Stimulated activated CD4-positive, alpha-beta T cell treated with anti-CD3 and anti-CD28 coated beads, Interleukin-15, amount 100 ng/mL, for 1 hour (primary cell): Measurements from ENCODE around the gene EBPL.
A peak's percentile ranks its signal among the peaks of the same experiment; 100 is the strongest.
"Not testable (repeated sequence)": the region's sequence is repeated elsewhere in the genome, so short reads cannot be mapped to it uniquely, and the experiment has no call there.

Source experiments
- DNase-seq, 2 donors: peaks; one replicate each; pipeline ENCODE4 v3.0.0-alpha.2; 2020; ENCODE audit warnings: low read depth in 1 of 2, low spot score in 1 of 2

The EBPL gene

DNA sequence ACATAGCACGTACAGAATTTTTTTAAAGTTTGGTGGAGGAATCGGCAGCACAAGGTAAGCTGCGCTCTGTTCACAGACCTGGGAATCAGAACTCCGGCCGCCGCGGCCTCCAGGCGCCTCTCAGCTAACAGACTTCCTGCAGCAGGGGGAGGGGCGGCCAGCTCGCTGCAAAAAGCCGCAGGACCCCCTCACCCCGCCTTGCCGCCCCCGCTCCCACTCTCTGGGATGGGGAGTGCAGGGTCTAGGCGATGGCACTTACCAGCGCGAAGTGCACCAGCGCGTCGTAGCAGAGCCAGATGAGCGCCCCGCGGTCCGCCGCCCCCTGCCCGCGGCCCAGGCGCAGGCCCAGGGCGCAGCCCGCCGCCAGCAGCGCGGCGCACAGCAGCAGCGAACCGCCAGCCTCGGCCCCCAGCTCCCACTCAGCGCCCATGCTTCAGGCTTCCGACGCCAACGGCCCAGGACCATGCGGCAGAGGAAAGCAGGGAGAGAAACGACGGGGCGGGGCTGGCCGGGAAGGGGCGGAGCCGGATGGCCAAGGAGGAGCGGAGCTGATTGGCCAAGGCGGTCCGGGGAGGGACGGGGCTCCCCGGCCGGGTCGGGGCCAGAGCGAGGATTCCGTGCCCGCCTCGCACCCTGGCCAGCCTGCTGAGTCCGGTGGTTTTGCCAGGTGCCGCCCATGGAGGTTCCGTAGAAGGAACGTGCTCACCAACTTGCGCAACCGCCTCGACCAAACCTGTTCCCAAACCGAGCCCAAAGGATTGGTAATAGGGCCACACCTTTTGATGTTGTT lies at the start of gene EBPL:
Gene EBPL (minus strand): TSS at position 492 of the 790 bp plus-strand sequence. CDS start 62 bp downstream, at position 430.
- DNase-seq: peak; percentile 69 to 86

DNA sequence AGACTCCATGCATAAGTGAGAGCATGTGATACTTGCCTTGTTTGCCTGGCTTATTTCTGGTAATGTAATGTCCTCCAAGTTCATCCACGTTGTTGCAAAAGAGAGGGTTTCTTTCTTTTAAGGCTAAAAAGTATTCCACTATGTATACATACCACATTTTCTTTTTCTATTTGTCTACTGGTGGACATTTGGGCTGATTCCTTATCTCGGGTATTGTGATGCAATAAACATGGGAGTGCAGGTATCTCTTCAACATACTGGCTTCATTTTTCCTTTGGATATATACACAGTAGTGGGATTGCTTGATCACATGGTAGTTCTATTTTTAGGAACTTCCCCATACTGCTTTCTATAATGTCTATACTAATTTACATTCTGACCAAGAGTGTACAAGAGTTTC lies 49.6 kb upstream of the EBPL start:
- no peak for DNase-seq

DNA sequence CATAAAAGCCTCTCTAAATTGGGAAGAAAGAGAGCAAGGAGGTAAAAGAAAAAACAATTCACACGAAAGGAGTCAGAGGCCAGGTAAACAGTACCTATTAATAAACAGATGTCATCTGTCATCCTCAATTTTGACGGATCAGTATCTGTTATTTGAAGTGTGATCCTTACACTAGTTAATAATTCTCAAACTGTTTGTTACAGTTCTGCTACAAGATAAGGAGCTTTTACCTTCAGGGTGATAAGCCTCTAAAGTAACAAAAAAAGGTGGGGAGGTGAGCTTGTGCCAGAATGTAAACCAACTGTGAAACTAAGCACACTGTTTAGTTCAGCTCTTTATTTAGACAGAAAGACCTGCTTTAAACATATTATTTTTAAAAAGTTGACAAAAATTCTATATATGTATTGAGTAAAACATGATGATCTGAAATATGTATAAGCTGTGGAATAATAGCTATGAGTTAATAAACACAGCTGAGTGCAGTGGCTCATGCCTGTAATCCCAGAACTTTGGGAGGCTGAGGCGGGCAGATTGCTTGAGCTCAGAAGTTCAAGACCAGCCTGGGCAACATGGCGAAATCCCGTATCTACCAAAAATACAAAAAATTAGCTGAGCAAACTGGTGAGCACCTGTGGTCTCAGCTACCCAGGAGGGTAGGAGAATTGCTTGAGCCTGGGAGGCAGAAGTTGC lies 48.4 kb upstream of the EBPL start:
- no peak for DNase-seq

DNA sequence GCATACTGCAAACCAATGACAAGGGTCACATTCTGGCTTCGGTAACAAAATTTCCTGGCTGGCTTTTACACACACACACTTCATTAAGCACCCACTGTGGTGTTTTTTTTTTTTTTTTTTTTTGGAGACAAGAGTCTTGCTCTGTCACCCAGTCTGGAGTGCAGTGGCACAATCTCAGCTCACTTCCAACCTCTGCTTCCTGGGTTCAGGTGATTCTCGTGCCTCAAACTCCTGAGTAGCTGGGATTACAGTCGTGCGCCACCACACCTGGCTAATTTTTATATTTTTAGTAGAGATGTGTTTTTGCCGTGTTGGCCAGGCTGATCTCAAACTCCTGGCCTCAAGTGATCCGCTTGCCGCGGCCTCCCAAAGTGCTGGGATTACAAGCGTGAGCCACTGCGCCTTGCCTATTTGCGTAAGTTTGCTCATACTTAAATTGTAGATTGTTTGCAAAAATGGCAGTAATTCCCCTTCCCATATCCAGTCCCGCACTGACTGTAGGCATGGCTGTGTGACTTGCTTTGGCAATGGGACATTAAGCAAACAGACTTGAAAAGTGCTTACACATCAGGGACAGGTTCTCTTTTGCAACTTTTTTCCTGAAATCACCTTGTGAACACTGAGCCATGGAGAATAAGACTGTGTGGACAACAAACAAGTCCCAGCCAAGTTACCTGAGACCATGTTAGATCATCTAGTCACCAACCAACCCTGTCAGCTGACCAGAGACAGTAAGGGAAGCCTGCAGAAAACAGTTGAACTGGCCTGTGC lies 42.1 kb upstream of the EBPL start:
- DNase-seq: no peak

DNA sequence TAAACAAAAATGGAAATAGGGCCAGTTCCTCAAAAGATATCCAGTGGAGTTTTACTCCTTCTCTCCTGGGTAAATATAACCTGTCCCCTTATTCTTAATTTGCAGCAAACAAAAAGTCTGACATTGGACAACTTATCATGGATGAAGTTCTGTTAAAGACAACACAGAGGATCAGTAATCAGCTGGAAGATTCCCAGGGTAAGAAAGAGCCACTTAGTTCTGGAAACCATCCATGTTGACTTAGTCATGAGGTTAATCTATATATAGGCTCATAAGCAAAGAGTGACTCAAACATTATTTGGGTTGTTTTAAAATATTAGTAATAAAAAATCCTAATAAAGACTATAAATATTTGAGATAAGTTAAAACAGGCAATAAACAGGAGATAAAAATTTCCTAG lies 40.5 kb upstream of the EBPL start:
- no peak for DNase-seq

DNA sequence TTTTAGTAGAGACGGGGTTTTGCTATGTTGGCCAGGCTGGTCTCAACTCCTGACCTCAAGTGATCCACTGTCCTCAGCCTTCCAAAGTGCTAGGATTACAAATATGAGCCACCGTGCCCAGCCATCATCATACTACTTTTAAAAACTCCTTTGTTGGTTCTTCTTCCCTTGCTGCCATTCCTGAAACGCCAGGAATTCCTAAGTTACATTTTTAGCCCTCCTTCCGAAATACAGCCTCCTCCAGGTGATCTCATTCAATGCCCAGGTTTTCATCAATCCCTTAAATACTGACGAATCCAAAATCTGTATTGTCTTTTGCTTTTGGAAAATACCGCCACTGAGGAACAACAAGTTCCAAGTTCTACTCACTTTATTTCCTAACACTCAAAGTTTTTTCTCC lies 25.3 kb upstream of the EBPL start:
- DNase-seq: no peak

DNA sequence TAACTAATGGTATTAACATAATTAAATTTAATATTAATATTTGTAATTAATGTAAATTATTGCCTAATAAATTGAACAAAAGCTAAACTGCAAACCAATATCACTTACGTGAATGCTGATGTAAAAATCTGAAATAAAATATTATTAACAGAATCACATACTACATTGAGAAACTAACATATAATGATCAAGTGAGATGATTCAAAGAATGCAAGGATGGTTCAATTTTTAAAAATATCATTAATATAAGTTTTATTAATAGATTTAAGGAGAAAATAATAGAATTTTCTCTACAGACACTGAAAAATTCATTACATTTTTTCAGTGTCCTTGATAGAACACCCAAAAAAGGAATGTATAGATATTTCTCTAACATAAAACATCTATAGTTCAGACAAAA lies 23.5 kb upstream of the EBPL start:
- DNase-seq: no peak

DNA sequence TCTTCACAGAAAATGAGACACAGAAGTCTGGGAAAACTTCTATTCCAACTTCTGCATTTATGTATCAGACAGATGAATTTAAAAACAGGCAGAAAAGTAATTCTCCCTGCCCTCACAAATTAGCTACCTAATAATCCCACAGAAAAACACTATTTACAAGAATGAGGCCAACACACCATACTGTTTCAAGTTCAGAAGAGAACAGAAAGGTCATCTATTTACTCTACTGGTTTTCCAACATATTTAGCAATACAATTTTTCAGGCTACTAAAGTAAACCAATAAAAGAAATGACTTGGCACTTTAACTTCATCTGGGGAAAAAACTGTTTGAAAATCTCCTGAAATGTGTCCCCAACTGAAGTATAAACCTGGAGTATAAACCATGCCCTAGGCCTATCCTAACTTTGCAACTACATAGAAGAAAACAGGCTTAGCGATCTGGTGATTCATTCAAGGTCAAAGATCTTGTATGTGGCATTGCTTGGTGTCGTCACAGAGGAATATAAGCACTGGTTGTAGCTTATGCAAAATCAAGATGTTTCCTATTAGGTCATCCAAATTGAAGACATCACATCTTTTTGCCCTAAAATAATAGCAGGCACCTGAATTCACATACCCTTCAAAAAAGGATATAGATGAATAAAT lies 20.1 kb upstream of the EBPL start:
- no peak for DNase-seq

DNA sequence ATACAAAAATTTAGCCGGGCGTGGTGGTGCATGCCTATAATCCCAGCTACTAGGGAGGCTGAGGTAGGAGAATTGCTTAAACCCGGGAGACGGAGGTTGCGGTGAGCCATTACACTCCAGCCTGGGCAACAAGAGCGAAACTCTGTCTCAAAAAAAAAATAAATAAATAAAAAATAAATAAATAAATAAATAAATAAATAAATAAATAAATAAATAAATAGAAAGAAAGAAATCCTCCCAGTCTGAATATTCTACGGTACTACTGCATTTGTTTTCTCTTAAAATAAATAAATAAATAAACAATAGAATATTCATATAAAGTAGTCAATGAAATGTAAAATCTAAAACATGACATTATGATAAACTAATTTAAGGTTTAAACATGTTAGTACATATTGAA lies 13.0 kb upstream of the EBPL start:
- not testable (repeated sequence) for DNase-seq

DNA sequence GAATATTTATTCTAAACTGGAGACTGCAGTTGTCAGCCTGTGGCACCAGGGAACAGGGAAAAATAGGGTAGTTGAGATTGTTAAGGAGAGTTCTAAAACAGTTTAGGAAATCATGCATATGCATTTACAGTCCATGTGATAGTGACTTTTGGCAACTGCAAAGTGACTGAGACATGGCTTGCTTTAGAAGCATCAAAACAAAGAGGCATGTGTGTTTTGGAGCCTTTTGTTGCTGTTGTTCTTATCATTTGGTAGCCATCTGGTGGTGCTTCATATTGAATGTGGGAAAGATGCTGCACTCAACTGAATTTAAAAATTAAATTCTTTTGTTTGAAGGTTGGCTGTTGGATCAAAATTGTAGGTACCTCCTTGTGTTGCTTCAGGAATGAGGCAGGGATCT lies 10.2 kb upstream of the EBPL start:
- no peak for DNase-seq

DNA sequence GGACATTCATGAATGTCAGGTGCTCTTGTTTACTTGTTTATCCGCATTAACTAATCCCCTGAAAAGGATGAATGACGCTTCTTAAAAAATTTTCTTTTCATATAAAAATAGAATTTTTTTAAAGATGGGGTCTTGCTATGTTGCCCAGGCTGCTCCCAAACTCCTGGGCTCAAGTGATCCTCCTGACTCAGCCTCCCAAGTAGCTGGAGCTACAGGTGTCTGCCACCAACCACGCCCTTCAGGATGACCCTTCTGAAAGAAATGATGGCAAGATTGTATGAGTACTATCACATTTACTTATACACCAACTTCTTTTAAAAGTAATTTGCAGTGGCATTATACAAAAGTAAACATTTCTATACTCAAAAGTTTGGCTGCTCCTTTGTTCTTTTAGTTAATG lies 6.2 kb upstream of the EBPL start:
- DNase-seq: no peak

DNA sequence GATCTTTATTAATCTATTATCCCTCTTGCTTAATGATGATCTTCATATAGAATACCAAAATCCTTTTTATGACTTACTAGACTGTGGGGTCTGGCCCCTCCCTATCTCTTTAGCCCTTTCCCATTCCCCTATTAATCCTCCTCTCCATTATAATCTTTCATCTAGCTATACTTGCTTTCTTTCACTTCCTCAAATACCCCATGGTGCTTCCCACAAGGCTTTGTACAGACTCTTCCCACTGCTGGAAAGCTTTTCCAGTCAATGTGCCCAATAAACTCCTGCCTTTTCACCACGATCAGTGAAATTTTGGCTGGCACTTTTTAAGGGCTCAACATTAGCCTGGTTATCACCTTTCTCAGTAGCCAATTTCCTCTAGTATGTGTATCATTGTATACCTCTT lies 3.2 kb upstream of the EBPL start:
- DNase-seq: no peak

DNA sequence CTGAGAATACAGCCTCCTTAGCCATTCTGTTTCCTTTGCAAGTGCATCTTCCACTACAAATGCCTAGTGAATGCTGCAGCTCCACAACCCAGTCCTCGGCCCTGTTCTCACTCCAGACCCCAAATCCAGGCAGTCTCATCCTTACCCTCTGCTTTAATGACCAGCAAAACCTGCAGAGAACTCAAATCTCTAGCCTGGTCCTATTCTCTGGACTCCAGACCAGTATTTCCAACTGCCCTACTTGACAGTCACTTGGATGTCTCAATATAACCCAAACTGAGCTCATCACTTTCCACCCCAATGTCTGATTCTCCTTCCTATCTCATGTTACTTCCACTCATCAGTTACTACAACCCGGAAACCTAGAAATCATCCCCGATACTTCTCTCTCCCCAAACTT lies 2.6 kb upstream of the EBPL start:
- DNase-seq: no peak

DNA sequence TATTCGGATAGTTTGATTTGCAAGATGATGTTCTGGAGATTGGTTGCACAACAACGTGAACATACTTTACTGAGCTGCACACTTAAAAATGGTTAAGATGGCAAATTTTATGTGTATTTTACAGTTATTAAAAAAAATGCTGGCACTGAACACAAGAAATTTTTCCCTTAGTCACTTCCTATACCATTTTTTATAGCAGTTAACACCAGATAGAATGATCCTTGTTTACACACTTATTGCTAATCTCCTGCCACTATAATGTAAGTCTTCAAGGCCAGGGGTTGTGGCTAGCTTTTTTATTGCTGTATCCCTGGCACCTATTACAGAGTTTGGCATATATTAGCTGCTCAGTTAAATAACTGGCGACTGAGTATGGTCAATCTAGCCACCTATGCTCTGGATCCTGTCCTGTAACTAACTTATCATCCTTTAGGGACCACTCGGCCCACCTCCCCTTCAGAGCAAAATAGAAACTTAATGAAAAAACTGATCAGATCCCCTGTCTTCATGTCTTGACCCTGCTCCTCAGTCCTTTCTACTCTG lies 2.0 kb upstream of the EBPL start:
- no peak for DNase-seq

DNA sequence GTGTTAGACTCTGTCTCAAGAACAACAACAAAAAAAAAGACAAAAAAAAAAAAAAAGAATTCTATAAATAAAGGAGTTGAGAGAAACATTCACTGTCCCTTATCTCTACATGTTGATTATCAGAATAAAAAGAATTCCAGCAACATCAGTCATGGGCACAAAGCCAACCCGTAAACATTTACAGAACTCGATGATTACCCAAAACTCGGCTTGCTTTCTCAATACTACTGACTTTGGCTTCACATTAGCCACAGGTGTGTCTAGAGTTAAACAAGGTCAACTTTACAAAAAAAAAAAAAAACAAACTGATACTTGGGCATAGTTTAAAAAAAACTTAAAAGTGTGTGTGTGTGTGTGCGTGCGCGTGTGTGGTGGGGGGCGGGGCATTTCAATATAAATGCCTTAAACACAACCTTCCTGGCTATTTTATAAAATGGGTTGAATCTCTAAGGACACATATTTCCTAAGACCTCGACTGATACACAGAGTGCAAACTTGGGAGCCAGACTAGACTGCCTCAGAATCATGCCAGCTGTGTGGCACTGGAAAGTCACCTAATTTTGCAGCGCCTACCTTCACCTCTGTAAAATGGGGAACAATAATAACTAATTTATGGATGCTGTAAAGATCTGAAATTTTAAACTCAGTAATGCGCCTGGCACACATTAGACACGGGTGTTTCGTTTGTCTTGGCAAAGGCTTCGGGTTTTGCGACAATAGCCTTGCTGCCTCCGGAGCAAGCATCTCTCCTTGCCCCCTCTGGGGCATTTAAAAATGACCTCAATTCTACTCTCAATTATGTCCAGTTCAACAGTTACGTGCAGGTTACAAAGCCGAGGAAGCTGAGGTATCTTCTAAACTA lies 922 bp downstream of the EBPL start:
- no peak for DNase-seq

DNA sequence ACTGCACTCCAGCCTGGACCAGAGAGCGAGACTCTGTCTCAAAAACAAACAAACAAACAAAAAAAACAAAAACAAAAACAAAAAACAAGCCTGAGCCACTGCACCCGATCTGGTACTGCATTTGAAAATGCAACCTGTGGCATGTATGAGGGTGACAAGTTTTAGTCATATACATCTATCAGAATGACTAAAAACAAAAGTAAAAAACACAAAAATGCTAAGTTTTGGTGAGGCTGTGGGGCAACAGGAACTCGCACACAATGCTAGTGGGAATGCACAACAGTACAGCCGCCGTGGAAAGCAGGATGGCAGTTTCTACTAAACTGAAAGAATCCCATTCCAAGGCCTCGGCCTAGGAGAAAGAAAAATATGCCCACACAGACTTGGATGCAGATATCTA lies 7.8 kb downstream of the EBPL start:
- no peak for DNase-seq

DNA sequence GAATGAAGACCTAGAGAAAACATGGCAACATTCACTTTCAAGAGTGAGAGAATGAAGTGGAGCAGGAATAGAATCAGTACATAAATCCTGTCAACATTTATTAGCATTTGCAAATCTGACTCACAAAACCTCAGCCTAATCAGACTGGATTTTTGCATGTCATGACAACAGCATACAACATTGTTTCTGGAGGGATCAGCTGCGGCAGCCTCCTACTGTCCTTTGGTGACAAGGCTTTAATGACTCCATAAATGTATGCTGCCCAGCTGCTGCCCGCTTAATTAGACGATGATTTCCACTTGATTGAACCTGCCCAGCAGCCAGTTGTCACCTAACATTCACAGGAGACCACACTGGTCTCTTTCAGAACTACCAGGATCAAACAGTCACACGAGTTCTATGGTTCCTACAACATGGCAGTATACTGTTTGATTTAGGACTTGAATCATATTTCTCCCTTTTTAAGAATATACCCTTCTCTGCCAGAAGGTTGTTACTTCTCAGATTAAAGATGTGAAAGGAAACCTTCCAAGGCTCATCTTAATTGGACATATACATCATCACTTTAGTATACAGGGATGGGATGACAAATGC lies 9.3 kb downstream of the EBPL start:
- no peak for DNase-seq

DNA sequence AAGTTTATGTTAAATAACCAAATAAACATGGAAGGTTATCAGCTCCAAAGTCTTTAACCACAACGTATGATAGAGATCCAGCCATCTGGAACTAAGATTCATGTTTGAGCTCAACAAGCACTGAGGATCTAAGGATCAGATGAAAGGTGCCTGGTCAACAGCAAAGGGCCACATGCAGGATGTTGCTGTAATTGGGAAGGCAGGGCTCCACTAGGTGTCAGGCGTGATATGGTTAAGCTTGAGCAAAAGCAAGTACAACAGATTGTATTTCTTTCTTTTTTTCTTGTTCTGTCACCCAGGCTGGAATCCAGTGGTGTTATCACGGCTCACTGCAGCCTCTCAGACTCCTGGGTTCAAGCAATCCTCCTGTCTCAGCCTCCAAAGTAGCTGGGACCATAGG lies 12.0 kb downstream of the EBPL start:
- no peak for DNase-seq

DNA sequence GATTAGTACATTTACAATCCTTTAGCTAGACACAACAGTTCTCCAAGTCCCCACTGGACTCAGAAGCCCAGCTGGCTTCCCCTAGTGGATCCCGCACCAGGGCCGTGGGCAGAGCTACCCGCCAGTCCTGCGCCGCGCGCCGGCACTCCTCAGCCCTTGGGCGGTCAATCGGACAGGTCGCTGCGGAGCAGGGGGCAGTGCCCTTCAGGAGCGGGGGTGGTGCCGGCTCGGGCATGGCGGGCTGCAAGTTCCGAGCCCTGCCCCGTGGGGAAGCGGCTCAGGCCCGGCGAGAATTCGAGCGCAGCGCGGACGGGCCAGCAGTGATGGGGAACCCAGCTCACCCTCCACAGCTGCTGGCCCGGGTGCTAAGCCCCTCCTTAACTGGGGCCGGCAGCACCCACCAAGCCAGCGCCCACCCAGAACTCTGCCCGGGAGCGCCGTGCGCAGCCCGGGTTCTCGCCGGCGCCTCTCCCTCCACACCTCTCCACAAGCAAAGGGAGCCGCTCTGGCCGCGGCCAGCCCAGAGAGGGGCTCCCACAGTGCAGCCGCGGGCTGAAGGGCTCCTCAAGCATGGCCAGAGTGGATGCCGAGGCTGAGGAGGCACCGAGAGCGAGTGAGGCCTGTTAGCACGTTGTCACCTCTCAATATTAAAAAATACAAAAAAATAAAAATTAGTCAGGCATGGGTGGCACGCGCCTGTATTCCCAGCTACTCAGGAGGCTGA lies 12.9 kb downstream of the EBPL start:
- no peak for DNase-seq
